KOPT-K1 (cell line): ENCODE measurements around the gene TMEM87B.
A peak's percentile ranks its signal among the peaks of the same experiment; 100 is the strongest.

Experiments
- H3K27ac ChIP-seq: fragments of 200-600 bp; sonication (generic); 2 replicates; pipeline ENCODE4 v1.5.1; 2016; ENCODE audit warnings: antibody characterized with exemption, mild to moderate bottlenecking, low read depth, low read length; ENCODE audit not compliant: poor library complexity, severe bottlenecking
- H3K36me3 ChIP-seq: fragments of 200-600 bp; sonication (generic); 2 replicates; pipeline ENCODE4 v1.5.1; 2017; ENCODE audit warnings: antibody characterized with exemption, mild to moderate bottlenecking, low read length, moderate library complexity; ENCODE audit not compliant: insufficient read depth
- H3K9me3 ChIP-seq: fragments of 200-600 bp; sonication (generic); 2 replicates; pipeline ENCODE4 v1.5.1; 2017; ENCODE audit warnings: antibody characterized with exemption, low read length, mild to moderate bottlenecking; ENCODE audit not compliant: insufficient read depth, poor library complexity, severe bottlenecking

Gene TMEM87B

GRCh38 chr2:112054847-112055729, at the start of gene TMEM87B:
TMEM87B (plus strand) TSS chr2:112055269; CDS start chr2:112055592, 323 bp downstream.
- peak within 1 kb of the TSS; percentile 86 for H3K27ac ChIP-seq
- H3K9me3 ChIP-seq = no peaks in the 10 kb centered on the region
- no peaks in the 10 kb centered on the region; the same call in 1 of the 2 replicates for H3K36me3 ChIP-seq

- H3K9me3 ChIP-seq = no peaks in the 10 kb centered on the region
- no peaks in the 10 kb centered on the region for H3K36me3 ChIP-seq
- H3K27ac ChIP-seq = no peak overlapping the region
Measured at GRCh38 chr2:112005406-112006075, 49.5 kb upstream of the TMEM87B start.

GRCh38 chr2:112006076-112006410, 49.0 kb upstream of the TMEM87B start:
- H3K9me3 ChIP-seq = no peaks in the 10 kb centered on the region
- H3K36me3 ChIP-seq = no peaks in the 10 kb centered on the region
- no peak overlapping the region for H3K27ac ChIP-seq

- H3K27ac ChIP-seq = no peak overlapping the region
- H3K9me3 ChIP-seq = no peaks in the 10 kb centered on the region
- no peaks in the 10 kb centered on the region for H3K36me3 ChIP-seq
Measured at GRCh38 chr2:112007493-112007892, 47.6 kb upstream of the TMEM87B start.

- Histone ChIP-seq H3K27ac (no peak overlapping the region), H3K36me3 (no peaks in the 10 kb centered on the region), H3K9me3 (no peaks in the 10 kb centered on the region)
Measured at GRCh38 chr2:112008910-112009485, 46.1 kb upstream of the TMEM87B start.

GRCh38 chr2:112010751-112011150, 44.3 kb upstream of the TMEM87B start:
- H3K36me3 ChIP-seq = no peaks in the 10 kb centered on the region
- no peaks in the 10 kb centered on the region for H3K9me3 ChIP-seq
- no peak overlapping the region for H3K27ac ChIP-seq

GRCh38 chr2:112012556-112012955, 42.5 kb upstream of the TMEM87B start:
- Histone ChIP-seq H3K9me3 (no peaks in the 10 kb centered on the region), H3K36me3 (no peaks in the 10 kb centered on the region), H3K27ac (no peak overlapping the region)

- H3K36me3 ChIP-seq = no peaks in the 10 kb centered on the region
- no peaks in the 10 kb centered on the region for H3K9me3 ChIP-seq
- no peak overlapping the region for H3K27ac ChIP-seq
Measured at GRCh38 chr2:112018846-112019245, 36.2 kb upstream of the TMEM87B start.

GRCh38 chr2:112019569-112019982, 35.5 kb upstream of the TMEM87B start:
- Histone ChIP-seq H3K27ac (no peak overlapping the region), H3K36me3 (no peaks in the 10 kb centered on the region)

GRCh38 chr2:112020561-112020960, 34.5 kb upstream of the TMEM87B start:
- no peaks in the 10 kb centered on the region for H3K36me3 ChIP-seq
- H3K27ac ChIP-seq = no peak overlapping the region
- H3K9me3 ChIP-seq = no peaks in the 10 kb centered on the region

More at GRCh38 chr2:112019569-112019982, 35.5 kb upstream of the TMEM87B start:
- H3K9me3 ChIP-seq = no peaks in the 10 kb centered on the region

GRCh38 chr2:112021290-112021689, 33.8 kb upstream of the TMEM87B start:
- Histone ChIP-seq H3K27ac (no peak overlapping the region), H3K9me3 (no peaks in the 10 kb centered on the region), H3K36me3 (no peaks in the 10 kb centered on the region)

GRCh38 chr2:112021781-112022231, 33.3 kb upstream of the TMEM87B start:
- Histone ChIP-seq H3K9me3 (no peaks in the 10 kb centered on the region), H3K36me3 (no peaks in the 10 kb centered on the region), H3K27ac (no peak overlapping the region)

GRCh38 chr2:112023707-112024106, 31.4 kb upstream of the TMEM87B start:
- Histone ChIP-seq H3K9me3 (no peaks in the 10 kb centered on the region), H3K36me3 (no peaks in the 10 kb centered on the region), H3K27ac (no peak overlapping the region)

- Histone ChIP-seq H3K9me3 (no peaks in the 10 kb centered on the region), H3K36me3 (no peaks in the 10 kb centered on the region), H3K27ac (no peak overlapping the region)
Measured at GRCh38 chr2:112024231-112024630, 30.8 kb upstream of the TMEM87B start.

- no peaks in the 10 kb centered on the region for H3K9me3 ChIP-seq
- H3K36me3 ChIP-seq = no peaks in the 10 kb centered on the region
- no peak overlapping the region for H3K27ac ChIP-seq
Measured at GRCh38 chr2:112024896-112025491, 30.1 kb upstream of the TMEM87B start.
